PC-3 (cell line): Measurements from ENCODE around the gene LIMA1. TPM values are rescaled to one million over a fixed set of nuclear protein-coding genes. Genes with fewer than 3 reads are reported as not detected.
"Not testable (repeated sequence)": the region's sequence is repeated elsewhere in the genome, so short reads cannot be mapped to it uniquely, and the experiment has no call there.

Experiments
- ATAC-seq: fragments of 200-7000 bp; cut with Tn5 transposase; 2 replicates; pipeline ENCODE4 v1.9.1; 2020; ENCODE audit warnings: mild to moderate bottlenecking, moderate library complexity
- BruUV-seq: library from RNA; stranded (reverse); fragments of 400-500 nt; replicated peaks from 2 replicates; lab custom pipeline; 2021; lab: Mats Ljungman, UMichigan
- CTCF ChIA-PET: fragments of 300-600 bp; sonication (Branson Sonifier 250); formaldehyde crosslinking; loops from one replicate; lab custom pipeline; 2022; ENCODE audit warnings: antibody characterized with exemption; lab: Charles Lee
- POLR2A ChIA-PET: fragments of 300-600 bp; sonication (Branson Sonifier 250); formaldehyde crosslinking; loops from one replicate; lab custom pipeline; 2022; ENCODE audit warnings: antibody characterized with exemption; ENCODE audit not compliant: unreplicated experiment; lab: Charles Lee
- DNase-seq: peaks from one replicate; pipeline ENCODE4 v3.0.0-alpha.2; 2015
- H2AFZ ChIP-seq: fragments of 300-600 bp; sonication (generic); 2 replicates; pipeline ENCODE4 v1.6.0; 2016; ENCODE audit warnings: antibody characterized with exemption, low read length
- H3F3A ChIP-seq: fragments of 300-600 bp; sonication (generic); one replicate; pipeline ENCODE4 v1.6.0; 2017; ENCODE audit warnings: antibody characterized with exemption, low read length, control low read depth, mild to moderate bottlenecking; ENCODE audit not compliant: unreplicated experiment
- H3K27ac ChIP-seq: fragments of 300-600 bp; sonication (generic); 2 replicates; pipeline ENCODE4 v1.5.1; 2016; ENCODE audit warnings: mild to moderate bottlenecking, low read length
- H3K27me3 ChIP-seq: fragments of 300-600 bp; sonication (generic); 2 replicates; pipeline ENCODE4 v1.6.1; 2016; ENCODE audit warnings: low read length, mixed read lengths
- H3K36me3 ChIP-seq: fragments of 300-600 bp; sonication (generic); 2 replicates; pipeline ENCODE4 v1.6.1; 2016; ENCODE audit warnings: low read depth, mixed run types, low read length, mixed read lengths
- H3K4me1 ChIP-seq: fragments of 300-600 bp; sonication (generic); 2 replicates; pipeline ENCODE4 v1.5.1; 2016; ENCODE audit warnings: low read length; ENCODE audit not compliant: insufficient read depth
- H3K4me2 ChIP-seq: fragments of 300-600 bp; sonication (generic); 2 replicates; pipeline ENCODE4 v1.6.0; 2016; ENCODE audit warnings: low read length
- H3K4me3 ChIP-seq: fragments of 300-600 bp; sonication (generic); 2 replicates; pipeline ENCODE4 v1.5.1; 2016; ENCODE audit warnings: mild to moderate bottlenecking, low read length, mixed read lengths
- H3K79me2 ChIP-seq: fragments of 300-600 bp; sonication (generic); 2 replicates; pipeline ENCODE4 v1.6.1; 2017; ENCODE audit warnings: low read length, mixed read lengths
- H3K9ac ChIP-seq: fragments of 300-600 bp; sonication (generic); 2 replicates; pipeline ENCODE4 v1.6.0; 2016; ENCODE audit warnings: mild to moderate bottlenecking, low read length
- H3K9me2 ChIP-seq: fragments of 300-600 bp; sonication (generic); replicated peaks from 2 replicates; pipeline ENCODE4 v1.6.1; 2016; ENCODE audit warnings: mixed run types, low read length, mixed read lengths
- H3K9me3 ChIP-seq: fragments of 300-600 bp; sonication (generic); 2 replicates; pipeline ENCODE4 v1.6.1; 2016; ENCODE audit warnings: low read length, mixed read lengths
- H4K20me1 ChIP-seq: fragments of 300-600 bp; sonication (generic); 2 replicates; pipeline ENCODE4 v1.6.1; 2016; ENCODE audit warnings: low read length, mixed read lengths
- CTCF ChIP-seq: fragments of 300-600 bp; sonication (generic); conservative IDR thresholded peaks from 2 replicates; pipeline ENCODE4 v1.5.1; 2017; ENCODE audit warnings: antibody characterized with exemption, low read depth, mild to moderate bottlenecking, low read length
- EZH2 ChIP-seq: fragments of 300-600 bp; sonication (generic); IDR thresholded peaks from one replicate; pipeline ENCODE4 v1.6.1; 2017; ENCODE audit warnings: antibody characterized with exemption, mild to moderate bottlenecking, low read length; ENCODE audit not compliant: unreplicated experiment
- EZH2phosphoT487 ChIP-seq: fragments of 300-600 bp; sonication (generic); IDR thresholded peaks from 2 replicates; pipeline ENCODE4 v1.6.1; 2018; ENCODE audit warnings: mild to moderate bottlenecking, antibody characterized with exemption, low read length, borderline replicate concordance
- intact Hi-C: fragments of 100-400 bp; cut with micrococcal nuclease; formaldehyde crosslinking; loops from 2 replicates; pipeline ENCODE4 v1.9.0; 2023
- total RNA-seq: library from RNA; depleted of rRNA; stranded (reverse); fragments of >200 nt; gene quantifications from 2 replicates; pipeline ENCODE4 v1.2.3, GENCODE V29; 2014

The LIMA1 gene
- total RNA-seq, 1 experiment from 2014 or later: 45.1 TPM

GRCh38 chr12:50157259-50157658, 126.1 kb downstream of the LIMA1 start:
- H2AFZ ChIP-seq: no peak overlapping the region
- no peaks in the 10 kb centered on the region for H4K20me1 ChIP-seq
- no TSS peak for BruUV-seq
- H3K4me3 ChIP-seq: no peak overlapping the region
- no peaks in the 10 kb centered on the region for H3K27me3 ChIP-seq
- H3K36me3 ChIP-seq: no peaks in the 10 kb centered on the region
- ATAC-seq: no peak; the same call in 1 of the 2 replicates
- no peaks in the 10 kb centered on the region for H3K9me3 ChIP-seq
- H3K4me1 ChIP-seq: no peaks in the 10 kb centered on the region
- TF ChIP-seq EZH2 (no peak), EZH2phosphoT487 (no peak), CTCF (no peak)
- no peak overlapping the region for H3K9ac ChIP-seq
- no peak for DNase-seq
- no peak overlapping the region for H3K4me2 ChIP-seq
- H3K9me2 ChIP-seq: no peaks in the 10 kb centered on the region
- ChIA-PET CTCF (no interaction called here), POLR2A (no interaction called here)
- no peaks in the 10 kb centered on the region for H3F3A ChIP-seq
- H3K79me2 ChIP-seq: no peaks in the 10 kb centered on the region; the same call in 1 of the 2 replicates
- H3K27ac ChIP-seq: no peak overlapping the region
- intact Hi-C loops: no loop called here

GRCh38 chr12:50156641-50157040, 126.7 kb downstream of the LIMA1 start:
- no peaks in the 10 kb centered on the region for H3F3A ChIP-seq
- H3K27ac ChIP-seq: no peak overlapping the region

GRCh38 chr12:50154947-50155346, 128.4 kb downstream of the LIMA1 start:
- H3K27me3 ChIP-seq, H3K9ac ChIP-seq, H2AFZ ChIP-seq, H3K36me3 ChIP-seq, ATAC-seq, H3K9me3 ChIP-seq, H4K20me1 ChIP-seq, BruUV-seq, DNase-seq, H3F3A ChIP-seq, POLR2A ChIA-PET, H3K79me2 ChIP-seq, intact Hi-C loops, H3K4me3 ChIP-seq, H3K27ac ChIP-seq, H3K4me2 ChIP-seq, H3K4me1 ChIP-seq, CTCF ChIA-PET, H3K9me2 ChIP-seq: not testable (repeated sequence)

More at GRCh38 chr12:50156641-50157040, 126.7 kb downstream of the LIMA1 start:
- no peak overlapping the region for H3K4me2 ChIP-seq
- H3K9me2 ChIP-seq: no peaks in the 10 kb centered on the region
- H2AFZ ChIP-seq: no peak overlapping the region
- H3K9me3 ChIP-seq: no peaks in the 10 kb centered on the region
- H4K20me1 ChIP-seq: no peaks in the 10 kb centered on the region
- no peaks in the 10 kb centered on the region for H3K36me3 ChIP-seq
- H3K79me2 ChIP-seq: no peaks in the 10 kb centered on the region; the same call in 1 of the 2 replicates
- H3K4me1 ChIP-seq: no peaks in the 10 kb centered on the region
- DNase-seq: no peak
- ChIA-PET CTCF (no interaction called here), POLR2A (no interaction called here)
- H3K27me3 ChIP-seq: no peaks in the 10 kb centered on the region
- intact Hi-C loops: no loop called here
- no peak overlapping the region for H3K4me3 ChIP-seq
- no peak for ATAC-seq
- TF ChIP-seq EZH2phosphoT487: no peak
- TF ChIP-seq CTCF: no peak
- TF ChIP-seq EZH2: no peak
- H3K9ac ChIP-seq: no peak overlapping the region
- no TSS peak for BruUV-seq
